ENCODE measurements around the gene MBP. TPM values are rescaled to one million over a fixed set of nuclear protein-coding genes. Genes with fewer than 3 reads are reported as not detected.
"Not testable (repeated sequence)": the region's sequence is repeated elsewhere in the genome, so short reads cannot be mapped to it uniquely, and the experiment has no call there.

The MBP gene
- total RNA-seq, 2 experiments from 2014 or later: 38.9 to 40.4 TPM

DNA sequence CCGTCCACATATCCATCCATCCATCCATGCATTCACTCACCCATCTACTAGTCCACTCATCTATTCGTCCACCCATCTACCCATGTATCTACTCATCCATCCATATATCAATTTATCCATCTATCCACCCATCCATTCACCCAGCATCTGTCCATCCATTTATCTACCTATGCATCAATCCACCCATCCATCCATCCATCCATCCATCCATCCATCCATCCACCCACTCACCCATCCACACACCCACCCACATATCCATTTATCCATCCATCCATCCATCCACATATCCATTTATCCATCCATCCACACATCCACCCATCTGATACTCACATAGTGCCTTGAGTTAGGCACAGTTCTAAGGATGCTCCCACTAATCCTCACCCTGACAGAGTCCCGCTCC, 99.0 kb downstream of the MBP start:
- CTCF ChIA-PET: interaction anchor here (2.4 kb wide), 1 partner anchor 33 kb away, joined by 7 read pairs; no protein-coding TSS in a partner anchor
- H3K4me3 Mint-ChIP-seq: no peak overlapping the region
- POLR2A ChIA-PET: no interaction called here
- intact Hi-C loops (cut with micrococcal nuclease): no loop called here
- no peaks in the 10 kb centered on the region for H3K27me3 Mint-ChIP-seq
- peaks cover 35% of the 10 kb centered on the region for H3K4me1 Mint-ChIP-seq (ENCODE audit: low read depth)
- peaks cover 23% of the 10 kb centered on the region for H3K36me3 Mint-ChIP-seq
- no peak for DNase-seq
- H3K9me3 Mint-ChIP-seq: no peaks in the 10 kb centered on the region
- H3K27ac Mint-ChIP-seq: peak overlapping the region; percentile 1

DNA sequence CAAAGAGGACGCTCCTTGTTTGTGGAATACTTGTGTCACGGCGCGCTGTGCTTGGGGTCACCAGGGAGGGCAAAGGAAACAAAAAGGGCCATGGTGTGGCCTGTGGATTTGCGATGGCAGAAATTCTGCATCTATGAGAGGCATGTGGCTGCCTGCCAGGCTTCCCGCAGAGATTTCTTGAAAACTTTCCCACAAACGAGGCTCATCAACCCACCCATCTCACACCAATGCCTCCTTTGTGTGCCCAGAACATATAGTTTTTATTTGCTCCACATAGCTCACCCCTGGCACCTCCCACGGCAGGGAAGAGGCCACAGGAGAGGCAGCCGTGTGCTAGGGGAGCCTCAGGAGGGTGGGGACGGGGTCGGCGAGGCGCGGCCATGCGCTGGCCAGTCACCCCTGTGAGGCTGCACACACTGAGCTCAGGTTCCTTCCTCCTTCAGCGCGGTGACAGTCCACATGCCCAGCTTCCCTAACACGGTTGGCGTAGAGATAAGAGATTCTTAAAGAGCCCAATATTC, 100.3 kb downstream of the MBP start:
- no peaks in the 10 kb centered on the region for H3K9me3 Mint-ChIP-seq
- intact Hi-C loops (cut with micrococcal nuclease): no loop called here
- H3K36me3 Mint-ChIP-seq: peaks cover 20% of the 10 kb centered on the region
- ChIA-PET POLR2A (interaction anchor here (0.5 kb wide), 1 partner anchor 34 kb away, joined by 6 read pairs; no protein-coding TSS in a partner anchor), CTCF (interaction anchor here (2.4 kb wide), 1 partner anchor 32 kb away, joined by 7 read pairs; no protein-coding TSS in a partner anchor)
- no peaks in the 10 kb centered on the region for H3K27me3 Mint-ChIP-seq
- H3K4me1 Mint-ChIP-seq (ENCODE audit: low read depth): peaks cover 28% of the 10 kb centered on the region
- H3K4me3 Mint-ChIP-seq: no peak overlapping the region
- H3K27ac Mint-ChIP-seq: no peak overlapping the region
- DNase-seq: no peak

GRCh38 chr18:77031662-77032061, 100.9 kb downstream of the MBP start:
- Mint-ChIP-seq H3K27me3 (no peaks in the 10 kb centered on the region), H3K36me3 (peaks cover 19% of the 10 kb centered on the region), H3K9me3 (no peaks in the 10 kb centered on the region), H3K4me3 (no peak overlapping the region), H3K27ac (no peak overlapping the region), H3K4me1 (ENCODE audit: low read depth) (peaks cover 26% of the 10 kb centered on the region)
- ChIA-PET CTCF (interaction anchor here (2.4 kb wide), 1 partner anchor 31 kb away, joined by 7 read pairs; no protein-coding TSS in a partner anchor), POLR2A (interaction anchor here (0.5 kb wide), 1 partner anchor 33 kb away, joined by 6 read pairs; no protein-coding TSS in a partner anchor)
- no peak for DNase-seq
- intact Hi-C loops (cut with micrococcal nuclease): no loop called here

- Mint-ChIP-seq H3K36me3 (peaks cover 13% of the 10 kb centered on the region), H3K27me3 (no peaks in the 10 kb centered on the region), H3K4me3 (no peak overlapping the region), H3K9me3 (no peaks in the 10 kb centered on the region), H3K27ac (peak overlapping the region; percentile 18), H3K4me1 (ENCODE audit: low read depth) (peaks cover 19% of the 10 kb centered on the region)
- ChIA-PET POLR2A (no interaction called here), CTCF (no interaction called here)
- intact Hi-C loops (cut with micrococcal nuclease): no loop called here
- DNase-seq: no peak
These were observed 102.4 kb downstream of the MBP start for GRCh38 chr18:77030201-77030600.

- ChIA-PET POLR2A (no interaction called here), CTCF (no interaction called here)
- no peaks in the 10 kb centered on the region for H3K27me3 Mint-ChIP-seq
- peaks cover 3% of the 10 kb centered on the region for H3K4me1 Mint-ChIP-seq (ENCODE audit: low read depth)
- no peak for DNase-seq
- H3K9me3 Mint-ChIP-seq: no peaks in the 10 kb centered on the region
- no peak overlapping the region for H3K27ac Mint-ChIP-seq
- no peak overlapping the region for H3K4me3 Mint-ChIP-seq
- peaks cover 11% of the 10 kb centered on the region for H3K36me3 Mint-ChIP-seq
- intact Hi-C loops (cut with micrococcal nuclease): no loop called here
These were observed 106.7 kb downstream of the MBP start for GRCh38 chr18:77025831-77026363.

DNA sequence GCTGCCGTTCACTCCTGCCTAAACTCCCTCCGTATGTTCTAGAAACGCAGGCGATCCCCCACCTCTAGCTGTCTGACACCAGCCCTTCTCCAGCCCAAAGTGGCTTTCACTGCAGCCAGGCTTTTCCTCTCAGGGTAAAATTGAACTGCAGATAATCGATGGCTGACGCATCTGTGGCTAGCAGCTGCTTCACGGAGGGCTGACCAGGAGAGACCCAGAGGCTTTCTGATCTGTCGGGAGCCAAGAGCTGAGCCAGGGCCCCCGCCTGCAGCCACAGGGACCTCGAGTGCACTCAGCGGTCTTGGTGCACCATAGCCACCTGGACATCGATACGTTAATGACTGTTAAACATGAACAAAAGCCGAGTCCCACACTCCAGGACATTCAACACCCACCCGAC, 107.5 kb downstream of the MBP start:
- H3K27me3 Mint-ChIP-seq: no peaks in the 10 kb centered on the region
- DNase-seq: no peak
- H3K27ac Mint-ChIP-seq: no peak overlapping the region
- no peaks in the 10 kb centered on the region for H3K9me3 Mint-ChIP-seq
- H3K4me3 Mint-ChIP-seq: no peak overlapping the region
- H3K4me1 Mint-ChIP-seq (ENCODE audit: low read depth): peaks cover 3% of the 10 kb centered on the region
- POLR2A ChIA-PET: no interaction called here
- H3K36me3 Mint-ChIP-seq: peaks cover 10% of the 10 kb centered on the region
- CTCF ChIA-PET: no interaction called here
- intact Hi-C loops (cut with micrococcal nuclease): no loop called here

DNA sequence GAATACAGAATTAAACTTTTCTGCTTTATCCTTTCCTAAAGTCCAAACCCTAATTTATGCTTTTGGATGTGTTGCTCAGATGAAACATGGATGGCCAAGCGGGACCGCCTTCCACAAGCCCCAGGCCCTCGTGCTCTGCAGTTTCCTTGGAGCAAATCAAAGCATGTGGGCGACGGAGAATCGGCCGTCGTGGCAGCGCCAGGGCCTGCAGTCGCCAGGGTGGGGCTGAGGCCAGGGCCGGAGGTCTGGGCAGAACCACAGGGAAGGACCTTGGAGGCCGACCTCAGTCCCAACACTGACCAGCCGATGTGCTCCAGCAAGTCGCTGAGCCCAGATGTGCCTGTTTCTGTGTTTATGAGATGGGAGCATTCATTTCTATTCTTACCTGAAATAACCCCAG, 108.1 kb downstream of the MBP start:
- POLR2A ChIA-PET: no interaction called here
- no peaks in the 10 kb centered on the region for H3K27me3 Mint-ChIP-seq
- peaks cover 8% of the 10 kb centered on the region for H3K36me3 Mint-ChIP-seq
- CTCF ChIA-PET: interaction anchor here (2.5 kb wide), 1 partner anchor 24 kb away, joined by 8 read pairs; no protein-coding TSS in a partner anchor
- intact Hi-C loops (cut with micrococcal nuclease): no loop called here
- H3K4me1 Mint-ChIP-seq (ENCODE audit: low read depth): peaks cover 5% of the 10 kb centered on the region
- no peak for DNase-seq
- no peak overlapping the region for H3K4me3 Mint-ChIP-seq
- H3K27ac Mint-ChIP-seq: no peak overlapping the region
- no peaks in the 10 kb centered on the region for H3K9me3 Mint-ChIP-seq

- POLR2A ChIA-PET: interaction anchor here (0.6 kb wide), 1 partner anchor 27 kb away, joined by 3 read pairs; no protein-coding TSS in a partner anchor
- CTCF ChIA-PET: interaction anchor here (0.5 to 2.5 kb wide), 2 partner anchors 23 to 183 kb away, joined by 3 to 8 read pairs; no protein-coding TSS in a partner anchor
- no peak overlapping the region for H3K4me3 Mint-ChIP-seq
- peaks cover 11% of the 10 kb centered on the region for H3K36me3 Mint-ChIP-seq
- no peaks in the 10 kb centered on the region for H3K27me3 Mint-ChIP-seq
- peaks cover 8% of the 10 kb centered on the region for H3K4me1 Mint-ChIP-seq (ENCODE audit: low read depth)
- H3K9me3 Mint-ChIP-seq: no peaks in the 10 kb centered on the region
- no peak overlapping the region for H3K27ac Mint-ChIP-seq
- intact Hi-C loops (cut with micrococcal nuclease): no loop called here
- no peak for DNase-seq
These were observed 109.3 kb downstream of the MBP start for GRCh38 chr18:77023102-77023782.

DNA sequence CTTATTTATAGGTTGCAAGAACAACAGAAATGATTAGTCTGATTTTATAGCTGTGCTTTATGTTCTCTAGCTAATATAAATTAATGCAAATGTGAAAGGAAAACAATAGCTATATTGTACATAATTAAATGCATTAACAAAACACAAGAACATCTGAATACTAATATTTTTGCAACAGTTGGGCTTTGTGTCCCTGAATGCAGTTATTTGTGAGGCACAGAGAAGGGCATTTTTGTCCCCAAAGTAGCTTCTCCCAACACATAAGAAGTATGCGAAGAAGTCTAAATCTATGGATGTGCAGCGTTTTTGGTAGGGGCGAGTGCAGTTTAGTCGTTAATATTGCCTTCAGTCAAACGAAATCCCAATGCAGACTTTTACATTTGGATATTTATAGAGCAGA, 110.0 kb downstream of the MBP start:
- Mint-ChIP-seq H3K27me3 (no peaks in the 10 kb centered on the region), H3K4me1 (ENCODE audit: low read depth) (peaks cover 8% of the 10 kb centered on the region), H3K36me3 (peaks cover 13% of the 10 kb centered on the region), H3K4me3 (no peak overlapping the region), H3K9me3 (no peaks in the 10 kb centered on the region), H3K27ac (no peak overlapping the region)
- intact Hi-C loops (cut with micrococcal nuclease): no loop called here
- no peak for DNase-seq
- CTCF ChIA-PET: interaction anchor here (0.5 to 2.5 kb wide), 2 partner anchors 22 to 184 kb away, joined by 3 to 8 read pairs; no protein-coding TSS in a partner anchor
- POLR2A ChIA-PET: interaction anchor here (0.6 kb wide), 1 partner anchor 26 kb away, joined by 3 read pairs; no protein-coding TSS in a partner anchor

DNA sequence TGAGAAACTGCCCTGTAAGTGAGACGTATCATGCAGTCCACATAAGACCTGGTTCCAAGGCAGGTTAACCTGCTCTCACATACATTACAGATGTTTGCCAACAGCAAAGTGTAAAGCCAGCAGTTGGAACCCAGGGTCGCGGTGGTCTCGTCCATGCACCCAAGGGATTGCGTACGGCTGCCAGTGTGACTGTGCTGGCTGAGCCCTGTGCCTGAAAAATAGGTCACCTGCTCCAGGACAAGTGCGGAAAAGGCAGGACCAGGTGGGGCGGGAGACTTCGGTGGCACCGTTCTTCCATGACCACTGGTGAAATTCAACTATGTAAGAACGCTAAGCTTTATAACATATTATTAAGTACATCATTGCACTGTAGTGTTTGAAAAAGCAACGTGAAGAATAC, 110.5 kb downstream of the MBP start:
- H3K4me3 Mint-ChIP-seq: no peak overlapping the region
- POLR2A ChIA-PET: no interaction called here
- H3K36me3 Mint-ChIP-seq: peaks cover 15% of the 10 kb centered on the region
- no peaks in the 10 kb centered on the region for H3K27me3 Mint-ChIP-seq
- intact Hi-C loops (cut with micrococcal nuclease): no loop called here
- no peak overlapping the region for H3K27ac Mint-ChIP-seq
- H3K4me1 Mint-ChIP-seq (ENCODE audit: low read depth): peaks cover 5% of the 10 kb centered on the region
- no peak for DNase-seq
- CTCF ChIA-PET: interaction anchor here (2.5 kb wide), 1 partner anchor 22 kb away, joined by 8 read pairs; no protein-coding TSS in a partner anchor
- H3K9me3 Mint-ChIP-seq: no peaks in the 10 kb centered on the region

DNA sequence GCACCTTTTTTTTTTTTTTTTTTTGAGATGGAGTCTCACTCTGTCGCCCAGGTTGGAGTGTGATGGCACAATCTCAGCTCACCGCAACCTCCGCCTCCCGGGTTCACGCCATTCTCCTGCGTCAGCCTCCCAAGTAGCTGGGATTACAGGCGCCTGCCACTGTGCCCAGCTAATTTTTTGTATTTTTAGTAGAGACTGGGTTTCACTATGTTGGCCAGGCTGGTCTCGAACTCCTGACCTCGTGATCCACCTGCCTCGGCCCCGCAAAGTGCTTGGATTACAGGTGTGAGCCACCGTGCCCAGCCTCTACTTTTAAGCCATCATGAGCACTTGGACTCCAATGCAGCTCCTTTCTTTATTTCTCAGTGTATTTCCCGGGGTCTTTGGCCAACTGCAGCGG, 111.1 kb downstream of the MBP start:
- intact Hi-C loops (cut with micrococcal nuclease); CTCF ChIA-PET; H3K27me3 Mint-ChIP-seq; H3K9me3 Mint-ChIP-seq; H3K4me1 Mint-ChIP-seq (ENCODE audit: low read depth); H3K27ac Mint-ChIP-seq; H3K4me3 Mint-ChIP-seq; DNase-seq; POLR2A ChIA-PET: not testable (repeated sequence)
- H3K36me3 Mint-ChIP-seq: peaks cover 15% of the 10 kb centered on the region

- ChIA-PET CTCF (no interaction called here), POLR2A (no interaction called here)
- intact Hi-C loops (cut with micrococcal nuclease): no loop called here
- H3K36me3 Mint-ChIP-seq: peaks cover 19% of the 10 kb centered on the region
- H3K4me3 Mint-ChIP-seq: no peak overlapping the region
- H3K9me3 Mint-ChIP-seq: no peaks in the 10 kb centered on the region
- DNase-seq: no peak
- no peaks in the 10 kb centered on the region for H3K27me3 Mint-ChIP-seq
- H3K4me1 Mint-ChIP-seq (ENCODE audit: low read depth): peaks cover 9% of the 10 kb centered on the region
- no peak overlapping the region for H3K27ac Mint-ChIP-seq
These were observed 111.5 kb downstream of the MBP start for GRCh38 chr18:77021075-77021474.

Data from activated CD4-positive, alpha-beta memory T cell treated with anti-CD3 and anti-CD28 coated beads for 36 hours (primary cell).